ENCODE data around the gene MYH7. TPM values are rescaled to one million over a fixed set of nuclear protein-coding genes. Genes with fewer than 3 reads are reported as not detected.
"Not testable (repeated sequence)": the region's sequence is repeated elsewhere in the genome, so short reads cannot be mapped to it uniquely, and the experiment has no call there.

MYH7 gene
- total and polyA plus RNA-seq, 8 donors: 0.19 to 6.3 (median 0.40) TPM

DNA sequence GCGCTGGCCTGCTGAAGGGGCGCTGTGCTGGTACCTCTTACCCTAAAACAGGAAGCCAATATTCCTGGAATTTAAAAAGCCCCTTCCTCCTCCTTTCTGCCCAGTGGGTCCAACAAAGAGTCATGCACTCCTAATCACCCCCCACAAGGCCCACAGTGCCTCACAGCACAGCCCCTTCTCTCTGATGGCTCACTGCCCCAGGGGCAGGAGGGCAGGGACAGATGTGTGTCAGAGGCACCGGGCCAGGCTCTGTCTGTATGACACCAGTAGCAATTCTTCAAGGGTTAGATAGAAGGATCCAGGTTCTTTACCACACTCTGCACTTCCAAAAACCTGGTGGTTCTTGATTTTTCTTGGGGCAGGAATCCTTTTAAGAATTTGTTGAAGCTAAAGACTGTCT, 36.3 kb downstream of the MYH7 start:
- no peak overlapping the region for H3K4me3 ChIP-seq
- H3K27ac ChIP-seq: no peak overlapping the region
- no peak for FAIRE-seq
- TF ChIP-seq, protein P1, sequence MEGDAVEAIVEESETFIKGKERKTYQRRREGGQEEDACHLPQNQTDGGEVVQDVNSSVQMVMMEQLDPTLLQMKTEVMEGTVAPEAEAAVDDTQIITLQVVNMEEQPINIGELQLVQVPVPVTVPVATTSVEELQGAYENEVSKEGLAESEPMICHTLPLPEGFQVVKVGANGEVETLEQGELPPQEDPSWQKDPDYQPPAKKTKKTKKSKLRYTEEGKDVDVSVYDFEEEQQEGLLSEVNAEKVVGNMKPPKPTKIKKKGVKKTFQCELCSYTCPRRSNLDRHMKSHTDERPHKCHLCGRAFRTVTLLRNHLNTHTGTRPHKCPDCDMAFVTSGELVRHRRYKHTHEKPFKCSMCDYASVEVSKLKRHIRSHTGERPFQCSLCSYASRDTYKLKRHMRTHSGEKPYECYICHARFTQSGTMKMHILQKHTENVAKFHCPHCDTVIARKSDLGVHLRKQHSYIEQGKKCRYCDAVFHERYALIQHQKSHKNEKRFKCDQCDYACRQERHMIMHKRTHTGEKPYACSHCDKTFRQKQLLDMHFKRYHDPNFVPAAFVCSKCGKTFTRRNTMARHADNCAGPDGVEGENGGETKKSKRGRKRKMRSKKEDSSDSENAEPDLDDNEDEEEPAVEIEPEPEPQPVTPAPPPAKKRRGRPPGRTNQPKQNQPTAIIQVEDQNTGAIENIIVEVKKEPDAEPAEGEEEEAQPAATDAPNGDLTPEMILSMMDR (IDR thresholded peaks at IDR 0.05): no peak
- ATAC-seq: no peak
- no peaks in the 10 kb centered on the region for H3K27me3 ChIP-seq
- DNase-seq: no peak
- H3K9me3 ChIP-seq: no peaks in the 10 kb centered on the region
- no peaks in the 10 kb centered on the region for H3K36me3 ChIP-seq
- no peaks in the 10 kb centered on the region for H3K4me1 ChIP-seq
- intact Hi-C loops (cut with DNase I): no loop called here
- 91 to 94% methylated on average over 3 of the region's 3 CpGs for WGBS, 2 donors

DNA sequence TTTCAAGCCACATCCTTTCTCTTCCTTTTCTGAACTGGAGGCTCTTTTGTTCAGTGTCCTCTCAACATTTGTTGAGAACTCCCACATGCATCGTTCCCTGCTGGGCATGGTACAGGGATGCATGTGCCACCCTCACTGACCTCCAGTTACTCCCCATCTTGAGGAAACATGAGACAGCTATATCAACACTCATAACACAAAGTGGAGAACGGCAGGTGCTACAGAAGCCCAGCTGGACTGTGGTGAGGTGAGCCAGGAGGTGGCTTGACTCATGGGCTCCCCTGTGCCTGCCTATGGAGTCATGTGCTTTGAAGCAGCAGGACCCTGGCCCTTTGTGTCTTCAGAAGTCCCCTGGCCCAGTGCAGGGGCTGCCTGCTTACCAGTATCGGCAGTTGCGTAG, 37.1 kb downstream of the MYH7 start:
- TF ChIP-seq, protein P1 (IDR thresholded peaks at IDR 0.05): no peak
- ATAC-seq: no peak
- no peaks in the 10 kb centered on the region for H3K4me1 ChIP-seq
- no peak overlapping the region for H3K27ac ChIP-seq
- H3K9me3 ChIP-seq: no peaks in the 10 kb centered on the region
- H3K36me3 ChIP-seq: no peaks in the 10 kb centered on the region
- no peak overlapping the region for H3K4me3 ChIP-seq
- no peak for FAIRE-seq
- DNase-seq: no peak
- 67 to 69% methylated on average over 4 of the region's 4 CpGs for WGBS, 2 donors
- intact Hi-C loops (cut with DNase I): no loop called here
- H3K27me3 ChIP-seq: no peaks in the 10 kb centered on the region

DNA sequence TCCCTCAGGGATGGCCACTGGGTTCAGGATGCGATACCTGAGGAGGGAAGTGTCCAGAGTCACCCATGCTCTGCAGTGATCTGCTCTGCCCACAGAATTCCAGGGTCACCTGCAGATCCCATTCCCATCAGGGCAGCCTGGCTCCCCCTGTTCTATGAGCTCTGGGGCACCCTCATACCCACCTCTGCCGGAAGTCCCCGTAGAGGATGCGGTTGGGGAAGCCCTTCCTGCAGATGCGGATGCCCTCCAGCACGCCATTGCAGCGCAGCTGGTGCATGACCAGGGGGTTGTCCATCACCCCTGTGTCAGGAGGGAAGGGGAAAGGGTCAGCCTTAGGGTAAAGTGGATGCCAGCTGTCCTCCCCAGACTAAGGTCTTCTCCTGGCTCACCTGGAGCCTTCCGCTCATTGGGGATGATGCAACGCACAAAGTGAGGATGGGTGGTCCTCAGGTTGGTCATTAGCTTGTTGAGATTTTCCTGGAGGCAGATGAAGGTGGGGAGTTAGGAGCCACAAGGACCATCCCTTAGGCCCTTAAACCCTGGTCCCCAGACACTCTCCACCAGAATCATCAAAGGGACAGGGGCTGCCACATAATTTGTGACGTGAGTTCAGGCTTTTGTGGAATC, 38.6 kb downstream of the MYH7 start:
- Histone ChIP-seq H3K4me1 (no peaks in the 10 kb centered on the region), H3K27me3 (no peaks in the 10 kb centered on the region), H3K27ac (no peak overlapping the region), H3K4me3 (no peak overlapping the region), H3K9me3 (no peaks in the 10 kb centered on the region), H3K36me3 (no peaks in the 10 kb centered on the region)
- TF ChIP-seq, protein P1 (IDR thresholded peaks at IDR 0.05): no peak
- no peak for DNase-seq
- intact Hi-C loops (cut with DNase I): no loop called here
- no peak for FAIRE-seq
- WGBS, 2 donors: 89% methylated on average over 10 of the region's 10 CpGs
- ATAC-seq: no peak

DNA sequence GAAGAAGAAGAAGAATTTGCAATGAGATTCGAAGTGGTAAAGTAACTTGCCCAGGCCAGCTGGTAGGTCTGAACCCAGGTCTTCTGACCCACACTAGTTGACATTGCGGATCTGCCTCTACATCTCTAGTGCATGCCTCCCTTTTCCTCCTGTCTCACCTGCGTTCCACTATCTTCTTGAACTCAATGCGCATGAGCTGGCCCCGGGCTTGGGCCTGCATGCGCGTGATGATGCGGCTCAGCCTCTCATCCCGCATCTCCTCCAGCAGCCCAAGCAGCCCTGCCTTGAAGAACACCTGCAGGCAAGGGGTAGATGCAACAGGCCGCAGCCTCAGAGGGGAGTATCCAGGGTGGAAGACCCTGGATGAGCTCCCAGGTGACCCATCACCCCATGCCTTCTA, 39.3 kb downstream of the MYH7 start:
- FAIRE-seq (no peak), ATAC-seq (no peak), DNase-seq (no peak)
- Histone ChIP-seq H3K27ac (no peak overlapping the region), H3K4me1 (no peaks in the 10 kb centered on the region), H3K36me3 (no peaks in the 10 kb centered on the region), H3K9me3 (no peaks in the 10 kb centered on the region), H3K27me3 (no peaks in the 10 kb centered on the region), H3K4me3 (no peak overlapping the region)
- TF ChIP-seq, protein P1 (IDR thresholded peaks at IDR 0.05): no peak
- intact Hi-C loops (cut with DNase I): no loop called here
- WGBS, 2 donors: 82 to 85% methylated on average over 10 of the region's 10 CpGs

DNA sequence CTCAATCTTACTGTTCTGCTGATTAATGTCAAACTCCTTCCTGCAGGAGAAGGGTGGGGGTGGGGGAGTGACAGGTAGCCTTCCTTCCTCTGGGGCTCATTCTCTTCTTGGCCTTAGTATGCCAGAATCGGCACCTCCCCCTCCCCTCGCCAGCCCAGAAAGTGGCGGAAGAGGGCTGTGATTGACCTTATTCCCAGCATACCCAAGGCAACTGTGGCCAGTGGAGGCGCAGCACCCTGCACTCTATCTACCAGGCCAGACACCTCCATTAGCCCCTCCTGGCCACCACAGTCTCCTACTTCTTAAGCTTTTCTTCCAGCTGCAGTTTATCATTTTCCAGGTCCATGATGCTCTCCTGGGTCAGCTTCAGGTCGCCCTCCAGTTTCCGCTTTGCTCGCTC, 42.8 kb downstream of the MYH7 start:
- DNase-seq: no peak
- TF ChIP-seq, protein P1 (IDR thresholded peaks at IDR 0.05): no peak
- Histone ChIP-seq H3K4me3 (no peak overlapping the region), H3K36me3 (no peaks in the 10 kb centered on the region), H3K27ac (no peak overlapping the region), H3K9me3 (no peaks in the 10 kb centered on the region), H3K27me3 (no peaks in the 10 kb centered on the region), H3K4me1 (no peaks in the 10 kb centered on the region)
- intact Hi-C loops (cut with DNase I): no loop called here
- FAIRE-seq: no peak
- ATAC-seq: no peak
- WGBS, 2 donors: 74 to 84% methylated on average over 7 of the region's 7 CpGs

DNA sequence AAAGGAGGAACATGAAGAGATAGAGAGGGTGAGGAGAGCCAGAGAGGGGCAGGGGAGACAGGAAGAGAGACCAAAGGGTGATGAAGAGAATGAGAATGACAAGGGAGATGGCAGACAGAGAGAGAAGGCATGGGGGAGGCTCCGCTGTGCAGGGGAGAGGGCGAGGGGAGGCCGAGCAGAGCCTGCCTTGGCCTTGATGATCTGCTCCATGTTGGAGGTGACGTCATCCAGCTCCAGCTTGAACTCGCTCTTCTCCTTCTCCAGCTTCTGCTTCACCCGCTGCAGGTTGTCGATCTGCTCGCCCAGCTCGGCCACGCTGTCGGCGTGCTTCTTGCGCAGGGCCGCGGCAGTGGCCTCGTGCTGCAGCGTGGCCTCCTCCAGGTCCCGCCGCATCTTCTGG, 45.6 kb downstream of the MYH7 start:
- not testable (repeated sequence) for FAIRE-seq

More for the DNA sequence above, 45.6 kb downstream of the MYH7 start:
- H3K4me3 ChIP-seq; H3K27me3 ChIP-seq; intact Hi-C loops (cut with DNase I); H3K27ac ChIP-seq; H3K9me3 ChIP-seq; ATAC-seq; DNase-seq; H3K4me1 ChIP-seq; H3K36me3 ChIP-seq: not testable (repeated sequence)
- 100% methylated on average over 3 of the region's 19 CpGs; no CpG with 5 or more reads in 1 of the 2 donors for WGBS, 2 donors
